GM12864 (cell line): ENCODE measurements around the gene NR2F1-AS1.

Experiments used
- DNase-seq: peaks from one replicate; pipeline ENCODE4 v3.0.0-alpha.2; 2011; ENCODE audit warnings: low read depth
- H3K4me3 ChIP-seq: 2 replicates; pipeline ENCODE4 v1.5.1; 2011; ENCODE audit warnings: mild to moderate bottlenecking, low read depth, low read length, control low read depth
- CTCF ChIP-seq: IDR thresholded peaks from 2 replicates; pipeline ENCODE4 v1.5.1; 2011; ENCODE audit warnings: low read depth, mild to moderate bottlenecking, moderate library complexity, low read length, control low read depth, inconsistent platforms; ENCODE audit errors: missing control alignments

NR2F1-AS1 gene

GRCh38 chr5:93572608-93573353 is 8.2 kb downstream of the NR2F1-AS1 start:
- DNase-seq, result no peak
- TF ChIP-seq CTCF, result no peak
- H3K4me3 ChIP-seq, result no peak overlapping the region

DNA sequence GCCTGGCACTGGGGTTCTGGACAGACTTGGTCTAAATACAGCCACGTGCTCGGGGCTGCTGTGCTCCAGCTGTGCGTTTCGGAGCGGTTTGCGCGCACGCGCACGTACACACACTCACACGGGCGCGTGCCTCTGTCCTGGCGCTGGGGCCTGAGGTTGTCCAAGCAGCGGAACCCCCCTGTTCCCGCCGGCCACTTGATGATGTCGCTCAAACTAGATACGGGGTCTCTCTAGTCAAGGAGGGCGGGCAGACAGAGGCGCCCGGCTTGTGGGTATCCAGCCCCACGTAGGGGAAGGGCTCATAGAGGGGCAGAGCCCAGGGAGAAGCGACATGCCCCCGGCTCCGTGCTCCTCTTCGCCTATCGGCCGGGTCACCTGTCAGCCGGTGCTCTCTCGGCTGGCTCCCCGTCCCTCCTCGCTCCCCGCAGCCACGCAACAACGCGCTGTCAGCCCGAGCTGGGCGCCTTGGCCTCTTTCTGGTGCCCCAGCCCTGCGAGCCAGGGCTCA is 8.9 kb downstream of the NR2F1-AS1 start:
- no peak for TF ChIP-seq CTCF
- DNase-seq, result no peak
- no peak overlapping the region for H3K4me3 ChIP-seq

DNA sequence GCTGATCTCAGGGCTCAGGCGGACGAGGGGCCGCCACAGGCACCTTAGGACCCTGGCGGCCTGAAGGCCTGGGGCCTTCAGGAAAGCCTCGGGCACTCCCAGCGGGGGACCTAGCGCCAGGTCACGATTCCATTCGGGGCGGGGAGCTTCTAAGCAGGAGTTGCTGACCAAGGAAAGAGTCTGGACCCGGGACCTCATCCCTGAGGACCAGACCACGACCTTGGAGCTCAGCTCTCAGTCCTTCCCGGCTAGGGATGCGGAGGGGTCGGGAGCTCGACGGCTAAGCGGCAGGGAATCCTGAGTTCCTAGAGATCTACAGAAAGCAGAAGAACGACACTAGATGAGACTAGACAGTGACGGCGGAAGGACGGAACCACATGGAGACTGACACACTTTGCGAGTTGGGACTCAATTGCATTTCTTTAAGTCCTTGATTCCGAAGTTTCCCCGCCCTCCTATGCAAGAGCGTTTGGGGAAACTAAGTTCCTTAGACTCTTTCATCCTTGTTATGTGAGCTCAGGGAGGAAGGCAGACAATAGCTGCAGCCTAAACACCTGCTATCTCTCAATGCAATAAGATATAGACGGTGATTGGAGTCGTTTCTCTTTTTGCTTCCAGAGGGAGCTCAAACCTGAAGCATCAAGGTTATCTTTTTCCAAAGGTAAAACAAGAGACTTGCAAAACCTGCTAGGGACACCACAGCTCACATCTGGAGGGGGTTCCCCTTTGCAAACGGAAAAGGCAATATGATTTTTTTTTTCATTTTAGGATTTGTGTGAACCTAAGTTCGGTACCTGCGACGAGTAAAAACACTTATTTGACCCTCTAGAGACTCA is 9.7 kb downstream of the NR2F1-AS1 start:
- no peak overlapping the region for H3K4me3 ChIP-seq
- TF ChIP-seq CTCF, result no peak

GRCh38 chr5:93570294-93571113 is 10.5 kb downstream of the NR2F1-AS1 start:
- peak overlapping the region; percentile 9; the same call in 1 of the 2 replicates for H3K4me3 ChIP-seq
- TF ChIP-seq CTCF, result no peak
- DNase-seq, result no peak

More for the DNA sequence above, 9.7 kb downstream of the NR2F1-AS1 start:
- no peak for DNase-seq

DNA sequence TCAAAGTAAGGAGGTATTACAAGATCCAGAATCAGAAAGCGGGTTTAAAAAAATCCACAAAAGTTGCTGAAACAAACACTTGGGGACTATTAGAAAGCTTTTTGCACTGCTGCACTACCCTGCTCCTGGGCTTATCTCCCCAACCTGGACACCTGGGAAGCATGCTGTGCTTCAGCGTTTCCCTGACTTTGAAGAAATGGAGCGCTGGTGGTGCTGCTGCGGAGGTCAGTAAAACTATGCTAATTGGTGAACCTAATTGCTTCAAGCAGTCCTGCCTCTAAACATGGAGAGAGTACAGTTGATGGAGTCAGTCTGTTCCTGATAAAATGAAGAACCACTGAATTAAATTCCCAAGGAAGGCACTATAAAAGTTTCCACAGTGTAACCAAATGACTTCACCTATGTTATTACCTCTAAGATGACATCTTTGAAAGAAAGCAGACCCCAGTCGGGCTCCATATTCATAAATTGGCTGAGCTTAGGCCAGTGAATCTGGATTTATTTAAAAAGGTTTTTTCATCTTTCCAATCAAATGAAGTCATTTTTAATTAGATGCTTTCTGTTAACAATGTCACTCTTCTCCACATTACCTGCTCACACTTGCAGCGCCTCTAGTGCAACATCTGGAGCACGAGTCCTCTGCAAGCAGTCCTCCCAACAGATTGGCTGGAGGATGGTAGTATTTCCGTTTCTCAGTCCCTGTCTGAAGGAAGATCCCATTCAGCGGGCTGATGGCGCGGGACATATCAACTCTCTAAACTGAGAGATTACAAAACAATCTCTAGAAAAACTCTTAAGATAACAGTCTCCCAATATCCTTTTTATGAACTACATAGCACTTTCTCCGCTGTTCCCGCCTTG is 11.5 kb downstream of the NR2F1-AS1 start:
- no peak overlapping the region for H3K4me3 ChIP-seq
- TF ChIP-seq CTCF, result no peak
- no peak for DNase-seq

DNA sequence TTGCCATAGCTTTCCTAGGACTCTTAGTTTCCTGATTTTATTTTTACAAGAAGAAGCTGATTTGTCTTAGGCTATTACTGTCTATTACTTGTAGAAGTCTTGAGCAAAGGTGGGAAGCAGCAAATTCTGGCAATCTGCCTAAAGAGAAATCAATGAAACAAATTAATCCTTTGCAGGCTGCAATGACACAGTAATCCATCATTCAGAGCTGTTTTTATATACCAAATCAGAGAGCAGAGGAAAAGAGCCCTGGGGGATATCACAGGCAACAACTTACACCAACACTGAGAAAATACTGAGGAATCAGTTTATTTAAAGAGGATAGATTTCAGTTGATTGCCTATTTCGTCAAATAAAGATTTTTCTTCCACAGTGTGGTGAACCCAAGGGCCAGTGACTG is 13.6 kb downstream of the NR2F1-AS1 start:
- H3K4me3 ChIP-seq, result no peak overlapping the region
- TF ChIP-seq CTCF, result no peak
- no peak for DNase-seq
